HFFc6 (cell line): ENCODE data around the gene ISYNA1. TPM values are rescaled to one million over a fixed set of nuclear protein-coding genes. Genes with fewer than 3 reads are reported as not detected.
A peak's percentile ranks its signal among the peaks of the same experiment; 100 is the strongest.

Source experiments
- DNase-seq: peaks from one replicate; pipeline ENCODE4 v3.0.0-alpha.2; 2018
- H3K27ac Mint-ChIP-seq: 2 replicates; pipeline ENCODE4 v1.8.0; 2020; ENCODE audit warnings: mild to moderate bottlenecking, mixed read lengths
- H3K27me3 Mint-ChIP-seq: 2 replicates; pipeline ENCODE4 v1.8.0; 2021; ENCODE audit warnings: mild to moderate bottlenecking, moderate library complexity, mixed read lengths; ENCODE audit not compliant: insufficient read depth
- H3K36me3 Mint-ChIP-seq: 2 replicates; pipeline ENCODE4 v1.8.0; 2021; ENCODE audit warnings: low read depth, mixed read lengths
- H3K4me1 Mint-ChIP-seq: 2 replicates; pipeline ENCODE4 v1.8.0; 2020; ENCODE audit warnings: low read depth, mixed read lengths
- H3K4me3 Mint-ChIP-seq: 2 replicates; pipeline ENCODE4 v1.8.0; 2020; ENCODE audit warnings: mild to moderate bottlenecking, moderate library complexity, mixed read lengths
- H3K9me3 Mint-ChIP-seq: 2 replicates; pipeline ENCODE4 v1.8.0; 2020; ENCODE audit warnings: mild to moderate bottlenecking, mixed read lengths
- total RNA-seq, 6 experiments: library from RNA; stranded (reverse); fragmentation: NEBNext Ultra II Directional; extraction: Animal tissue kit (Norgen Biotek cat#: 25700); gene quantifications; 2 replicates in 1 of 6; 3 replicates in 5 of 6; pipeline ENCODE4 v1.2.3, GENCODE V29; 2021
- TF ChIP-seq, protein P1 (sequence below): fragments of 200-600 bp; sonication (generic); IDR thresholded peaks from 2 replicates; pipeline ENCODE4 v1.5.0; 2021; ENCODE audit warnings: antibody characterized with exemption, mild to moderate bottlenecking

ISYNA1 gene
- total RNA-seq, 6 experiments from 2014 or later, result 2.3 to 3.7 (median 3.2) TPM

DNA sequence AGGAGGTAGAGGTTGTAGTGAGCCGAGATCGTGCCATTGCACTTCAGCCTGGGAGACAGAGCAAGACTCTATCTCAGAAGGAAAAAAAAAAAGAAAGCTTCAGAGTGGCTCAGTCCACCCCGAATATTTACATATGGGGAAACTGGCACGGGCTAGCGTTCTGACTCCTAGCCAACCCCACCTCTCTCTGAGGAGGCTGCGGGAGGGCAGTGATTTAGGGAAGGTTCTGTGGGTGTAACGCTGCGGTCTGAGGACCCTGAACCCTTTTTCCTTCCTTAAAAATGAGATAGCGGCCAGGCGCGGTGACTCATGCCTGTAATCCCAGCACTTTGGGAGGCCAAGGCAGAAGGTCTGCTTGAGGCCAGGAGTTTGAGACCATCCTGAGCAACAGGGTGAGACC is 45.5 kb downstream of the ISYNA1 start:
- TF ChIP-seq, protein P1, sequence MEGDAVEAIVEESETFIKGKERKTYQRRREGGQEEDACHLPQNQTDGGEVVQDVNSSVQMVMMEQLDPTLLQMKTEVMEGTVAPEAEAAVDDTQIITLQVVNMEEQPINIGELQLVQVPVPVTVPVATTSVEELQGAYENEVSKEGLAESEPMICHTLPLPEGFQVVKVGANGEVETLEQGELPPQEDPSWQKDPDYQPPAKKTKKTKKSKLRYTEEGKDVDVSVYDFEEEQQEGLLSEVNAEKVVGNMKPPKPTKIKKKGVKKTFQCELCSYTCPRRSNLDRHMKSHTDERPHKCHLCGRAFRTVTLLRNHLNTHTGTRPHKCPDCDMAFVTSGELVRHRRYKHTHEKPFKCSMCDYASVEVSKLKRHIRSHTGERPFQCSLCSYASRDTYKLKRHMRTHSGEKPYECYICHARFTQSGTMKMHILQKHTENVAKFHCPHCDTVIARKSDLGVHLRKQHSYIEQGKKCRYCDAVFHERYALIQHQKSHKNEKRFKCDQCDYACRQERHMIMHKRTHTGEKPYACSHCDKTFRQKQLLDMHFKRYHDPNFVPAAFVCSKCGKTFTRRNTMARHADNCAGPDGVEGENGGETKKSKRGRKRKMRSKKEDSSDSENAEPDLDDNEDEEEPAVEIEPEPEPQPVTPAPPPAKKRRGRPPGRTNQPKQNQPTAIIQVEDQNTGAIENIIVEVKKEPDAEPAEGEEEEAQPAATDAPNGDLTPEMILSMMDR, result no peak
- DNase-seq, result no peak
- no peaks in the 10 kb centered on the region for H3K9me3 Mint-ChIP-seq
- H3K27ac Mint-ChIP-seq, result no peak overlapping the region
- peaks cover 2% of the 10 kb centered on the region; the same call in 1 of the 2 replicates for H3K27me3 Mint-ChIP-seq
- peaks cover 8% of the 10 kb centered on the region; the same call in 1 of the 2 replicates for H3K4me1 Mint-ChIP-seq
- H3K4me3 Mint-ChIP-seq, result no peak overlapping the region
- H3K36me3 Mint-ChIP-seq, result peaks cover 9% of the 10 kb centered on the region; the same call in 1 of the 2 replicates

GRCh38 chr19:18391509-18392075 is 46.3 kb downstream of the ISYNA1 start:
- DNase-seq, result no peak
- Mint-ChIP-seq H3K9me3 (no peaks in the 10 kb centered on the region), H3K27me3 (peaks cover 2% of the 10 kb centered on the region; the same call in 1 of the 2 replicates), H3K27ac (no peak overlapping the region), H3K36me3 (peaks cover 9% of the 10 kb centered on the region; the same call in 1 of the 2 replicates), H3K4me1 (peaks cover 11% of the 10 kb centered on the region; the same call in 1 of the 2 replicates), H3K4me3 (no peak overlapping the region)
- TF ChIP-seq, protein P1, result no peak

DNA sequence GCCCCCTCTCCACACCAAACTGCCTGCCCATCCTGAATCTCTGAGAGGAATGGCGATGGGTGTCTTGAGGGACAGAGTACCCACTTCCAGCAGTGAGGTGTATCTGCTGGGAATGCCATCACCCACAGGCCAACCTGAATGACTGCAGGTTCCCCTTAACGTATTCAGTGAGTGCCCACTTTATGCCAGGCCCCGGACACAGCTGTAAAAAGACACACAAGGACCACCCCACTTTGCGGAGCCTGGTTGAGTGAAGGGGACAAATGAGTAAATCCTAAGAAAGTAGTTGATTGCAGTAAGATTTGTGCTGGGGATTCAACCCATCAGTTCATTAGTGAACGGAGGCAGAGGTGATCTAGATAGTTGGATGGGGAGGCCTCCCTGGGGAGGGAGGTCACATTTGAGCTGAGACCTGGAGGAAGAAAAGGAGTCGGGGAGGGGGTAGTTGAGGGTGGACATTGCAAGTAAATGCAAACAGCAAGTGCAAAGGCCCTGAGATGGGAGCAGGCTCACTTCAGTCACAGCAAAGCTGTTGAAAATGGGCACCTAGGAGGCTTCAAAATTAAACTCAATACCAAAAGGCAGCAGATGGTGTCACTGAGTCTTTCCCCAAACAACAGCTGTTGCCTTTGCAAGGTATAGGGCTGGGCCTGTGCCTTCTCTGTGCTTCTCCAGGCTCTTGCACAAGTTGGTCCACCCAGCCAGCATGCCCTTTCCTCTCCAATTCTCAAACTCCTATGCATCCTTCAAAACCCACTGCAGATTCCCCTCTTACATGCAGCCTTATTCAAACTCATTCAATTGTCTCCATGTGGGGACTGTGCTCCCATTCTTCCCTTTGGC is 47.6 kb downstream of the ISYNA1 start:
- Mint-ChIP-seq H3K4me1 (peaks cover 22% of the 10 kb centered on the region), H3K36me3 (peaks cover 9% of the 10 kb centered on the region; the same call in 1 of the 2 replicates), H3K27ac (peak overlapping the region; percentile 52), H3K9me3 (no peaks in the 10 kb centered on the region), H3K4me3 (no peak overlapping the region), H3K27me3 (peaks cover 2% of the 10 kb centered on the region; the same call in 1 of the 2 replicates)
- DNase-seq, result no peak
- TF ChIP-seq, protein P1, result no peak

- Mint-ChIP-seq H3K27me3 (peaks cover 2% of the 10 kb centered on the region; the same call in 1 of the 2 replicates), H3K9me3 (no peaks in the 10 kb centered on the region), H3K36me3 (peaks cover 9% of the 10 kb centered on the region; the same call in 1 of the 2 replicates), H3K4me1 (peaks cover 24% of the 10 kb centered on the region), H3K27ac (no peak overlapping the region), H3K4me3 (no peak overlapping the region)
- no peak for DNase-seq
- TF ChIP-seq, protein P1, result no peak
These were observed 48.2 kb downstream of the ISYNA1 start for GRCh38 chr19:18389726-18390064.

GRCh38 chr19:18388960-18389725 is 48.8 kb downstream of the ISYNA1 start:
- Mint-ChIP-seq H3K4me3 (peak overlapping the region; percentile 32), H3K27me3 (peaks cover 2% of the 10 kb centered on the region; the same call in 1 of the 2 replicates), H3K36me3 (peaks cover 9% of the 10 kb centered on the region; the same call in 1 of the 2 replicates), H3K4me1 (peaks cover 24% of the 10 kb centered on the region), H3K27ac (no peak overlapping the region), H3K9me3 (no peaks in the 10 kb centered on the region)
- TF ChIP-seq, protein P1, result no peak
- no peak for DNase-seq
